Activated CD4-positive, alpha-beta T cell treated with anti-CD3 and anti-CD28 coated beads, Interleukin-10, Interleukin-2, amounts not matched to agents 100 ng/mL and 50 ng/mL, durations not matched to agents 16 hours and 8 hours (primary cell): ENCODE measurements around the gene SMURF2.
"Not testable (repeated sequence)": the region's sequence is repeated elsewhere in the genome, so short reads cannot be mapped to it uniquely, and the experiment has no call there.

Source experiments
- DNase-seq: peaks from one replicate; pipeline ENCODE4 v3.0.0-alpha.2; 2020

Gene SMURF2

DNA sequence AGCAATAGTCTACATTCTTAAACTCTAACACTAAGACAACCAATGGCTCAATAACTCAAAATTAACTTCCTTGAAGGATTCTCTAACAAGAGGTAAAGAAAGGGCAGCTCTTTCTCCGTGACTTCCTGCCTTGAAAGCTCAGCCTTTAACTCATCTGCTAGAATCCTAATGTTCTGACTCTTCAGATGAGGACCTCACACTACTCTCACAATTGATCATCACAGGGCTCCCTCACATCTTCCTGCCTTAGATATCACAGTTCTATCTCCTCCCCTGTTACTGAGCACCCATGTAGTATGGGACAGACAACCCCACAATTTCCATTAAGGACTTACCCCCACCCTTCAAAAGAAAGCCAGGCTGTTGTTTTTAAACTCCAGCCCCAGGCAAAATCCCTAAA is 33.5 kb downstream of the SMURF2 start:
- peak; percentile 87 for DNase-seq

DNA sequence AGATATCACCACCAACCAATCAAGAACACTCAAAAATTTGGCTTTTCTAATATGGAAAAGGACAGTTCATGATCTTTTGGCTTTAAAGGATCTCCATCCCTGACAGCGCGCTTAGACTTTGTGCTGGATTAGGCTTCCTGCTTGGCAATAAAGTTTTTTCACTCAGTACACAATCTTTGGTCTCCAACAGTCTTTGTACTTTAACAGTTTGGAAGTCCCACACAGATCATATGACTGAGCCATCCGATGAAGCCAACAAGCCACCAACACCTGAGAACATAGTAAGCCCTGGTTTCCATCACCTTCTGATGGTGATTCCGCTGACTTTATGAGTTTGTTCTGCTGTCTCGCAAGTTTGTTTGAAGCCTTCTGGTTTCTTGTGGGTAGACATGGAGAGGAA is 34.3 kb downstream of the SMURF2 start:
- DNase-seq: peak; percentile 28

DNA sequence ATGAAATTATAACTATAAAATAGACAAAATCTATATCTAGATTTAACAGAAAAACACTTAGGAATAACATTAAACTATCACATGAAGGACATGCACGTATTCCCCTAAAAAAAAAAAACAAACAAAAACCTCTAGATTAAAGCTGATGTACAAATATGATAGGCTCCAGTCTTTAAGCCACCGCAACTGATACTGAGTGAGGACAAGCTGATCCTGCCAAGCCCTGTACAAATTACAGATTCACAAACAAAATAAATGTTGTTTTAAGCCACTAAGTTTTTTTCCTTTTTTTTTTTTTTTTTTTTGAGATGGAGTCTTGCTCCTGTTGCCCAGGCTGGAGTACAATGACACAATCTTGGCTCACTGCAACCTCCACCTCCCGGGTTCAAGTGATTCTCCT is 35.3 kb downstream of the SMURF2 start:
- DNase-seq: no peak

DNA sequence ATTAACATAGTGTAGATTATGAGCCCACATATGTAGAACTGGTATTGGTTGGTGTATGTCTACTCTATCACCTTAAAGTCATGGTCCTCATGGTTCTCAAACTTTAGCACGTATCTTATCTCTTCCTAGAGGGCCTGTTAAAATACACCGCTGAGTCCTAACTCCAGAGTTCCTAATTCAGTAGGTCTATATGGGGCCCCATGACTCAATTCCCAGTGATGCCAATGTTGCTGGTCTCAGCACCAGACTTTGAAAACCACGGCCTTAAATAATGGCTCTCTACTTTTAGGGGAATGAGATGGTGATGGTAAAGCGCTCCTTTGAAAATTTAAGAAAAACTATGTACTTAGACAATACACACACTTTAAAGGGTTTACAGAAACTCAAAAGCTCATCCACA is 36.6 kb downstream of the SMURF2 start:
- no peak for DNase-seq

DNA sequence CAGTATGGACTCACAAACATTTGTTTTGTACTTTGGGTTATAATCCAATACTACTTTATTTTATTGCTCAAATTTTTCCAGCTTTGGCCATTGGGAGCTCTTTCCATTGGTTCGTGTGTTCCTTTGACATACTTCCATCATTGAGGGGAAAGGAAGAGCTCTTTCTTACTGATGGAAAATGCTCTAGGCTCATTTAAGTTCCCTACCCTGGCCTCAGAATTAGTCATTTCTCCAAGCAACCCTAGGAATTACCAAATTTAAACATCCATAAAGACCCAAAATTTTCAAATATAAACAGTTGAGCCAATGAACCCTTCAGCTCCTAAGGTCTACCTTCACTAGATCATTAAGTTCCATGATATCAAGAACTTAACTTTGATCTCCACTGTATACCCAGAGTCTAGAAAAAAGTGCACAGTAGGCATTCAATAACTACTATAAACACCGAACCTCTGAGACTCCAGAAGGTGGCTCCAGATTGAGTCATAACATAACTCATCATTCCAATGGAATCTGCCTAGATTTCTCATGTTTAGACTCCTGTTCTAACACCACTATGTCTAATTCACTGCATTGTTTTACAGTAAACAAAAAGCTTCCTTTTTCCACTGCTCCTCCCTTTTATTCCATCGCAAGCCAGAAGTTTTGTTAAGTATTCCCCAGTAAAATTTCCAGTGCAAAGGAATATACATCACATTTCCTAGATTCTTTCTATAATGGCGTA is 39.0 kb downstream of the SMURF2 start:
- no peak for DNase-seq

DNA sequence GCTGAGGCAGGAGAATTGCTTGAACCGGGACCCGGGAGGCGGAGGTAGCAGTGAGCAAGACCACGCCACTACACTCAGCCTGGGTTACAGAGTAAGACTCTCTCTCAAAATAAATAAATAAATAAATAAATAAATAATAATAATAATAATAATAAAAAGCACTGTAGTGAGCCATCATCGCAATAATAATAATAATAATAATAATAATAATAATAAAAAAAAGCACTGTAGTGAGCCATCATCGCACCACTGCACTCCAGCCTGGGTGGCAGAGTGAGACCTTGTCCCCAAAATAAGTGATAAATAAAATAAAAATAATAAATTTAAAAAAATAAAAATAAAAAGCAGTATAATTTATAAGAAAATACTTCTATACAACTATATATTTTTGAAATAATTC is 40.3 kb downstream of the SMURF2 start:
- no peak for DNase-seq

DNA sequence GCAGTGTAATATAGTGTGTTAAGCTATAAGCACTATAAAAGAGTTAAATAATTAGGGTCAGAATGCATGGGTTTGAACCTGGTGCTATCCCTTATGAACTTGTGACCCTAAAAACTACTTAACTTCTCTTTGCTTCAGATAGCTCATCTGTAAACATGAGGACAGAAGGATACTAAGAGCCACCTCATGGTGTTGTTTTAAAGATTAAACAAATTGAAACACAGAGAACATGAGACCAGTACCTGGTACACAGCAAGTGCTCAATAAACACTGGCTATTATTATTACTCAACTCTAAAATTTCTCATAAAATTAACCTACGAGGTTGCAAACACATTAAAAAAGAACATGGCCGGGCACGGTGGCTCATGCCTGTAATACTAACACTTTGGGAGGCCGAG is 43.3 kb downstream of the SMURF2 start:
- no peak for DNase-seq

DNA sequence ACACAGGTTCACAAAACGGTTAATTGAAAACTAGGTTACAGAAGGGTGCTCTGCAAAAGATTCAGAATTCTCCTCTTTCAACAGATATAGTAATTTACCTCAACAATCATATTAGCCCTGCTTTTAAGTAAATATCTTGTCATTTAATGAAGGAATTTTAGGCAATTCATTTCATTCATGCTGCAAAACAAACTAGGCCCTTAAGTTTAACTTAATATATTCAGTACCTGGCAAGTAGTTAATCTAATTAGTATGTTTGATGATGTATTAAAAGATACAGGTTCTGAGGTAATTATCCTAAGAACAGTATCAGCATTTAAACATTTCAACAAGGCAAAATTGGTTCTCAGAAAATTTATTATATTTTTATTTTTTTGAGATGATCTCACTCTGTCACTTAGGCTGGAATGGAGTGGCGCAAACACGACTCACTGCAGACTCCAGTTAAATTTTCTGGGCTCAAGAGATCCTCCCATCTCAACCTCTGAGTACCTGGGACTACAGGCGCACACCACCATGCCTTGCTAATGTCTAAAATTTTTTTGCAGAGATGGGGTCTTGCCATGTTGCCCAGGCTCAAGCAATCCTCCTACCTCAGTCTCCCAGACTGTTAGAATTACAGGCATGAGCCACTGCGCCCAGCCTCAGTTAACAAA is 44.9 kb downstream of the SMURF2 start:
- DNase-seq: no peak

DNA sequence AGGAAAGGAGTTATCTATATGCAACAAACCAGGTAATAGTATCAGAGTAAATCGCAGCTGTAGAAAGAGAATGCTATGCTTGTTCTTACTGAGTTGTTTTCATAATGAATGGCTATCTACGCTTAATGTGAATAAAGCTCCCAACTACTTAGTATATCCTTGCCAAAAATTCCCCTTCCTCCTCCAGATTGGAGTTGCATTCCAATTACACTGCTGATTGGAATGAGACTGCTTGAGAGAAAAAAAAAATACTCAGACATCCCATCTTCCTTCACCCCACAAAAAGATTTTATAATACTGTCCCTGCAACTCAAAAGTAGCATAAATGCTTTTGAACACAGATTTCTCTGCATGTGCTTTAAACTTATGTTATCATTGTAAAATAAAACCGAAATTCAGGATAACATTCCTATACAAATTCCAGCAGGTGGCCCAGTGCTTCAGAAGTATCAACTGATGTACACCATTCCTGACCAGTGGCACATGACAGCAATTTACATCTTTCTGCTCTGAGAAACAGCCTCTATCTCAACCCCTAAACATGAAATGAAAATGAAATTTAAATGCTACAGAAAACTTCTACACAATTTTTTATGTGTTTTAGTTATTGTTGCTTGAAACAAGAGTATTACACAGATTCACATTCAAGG is 47.0 kb downstream of the SMURF2 start:
- no peak for DNase-seq

DNA sequence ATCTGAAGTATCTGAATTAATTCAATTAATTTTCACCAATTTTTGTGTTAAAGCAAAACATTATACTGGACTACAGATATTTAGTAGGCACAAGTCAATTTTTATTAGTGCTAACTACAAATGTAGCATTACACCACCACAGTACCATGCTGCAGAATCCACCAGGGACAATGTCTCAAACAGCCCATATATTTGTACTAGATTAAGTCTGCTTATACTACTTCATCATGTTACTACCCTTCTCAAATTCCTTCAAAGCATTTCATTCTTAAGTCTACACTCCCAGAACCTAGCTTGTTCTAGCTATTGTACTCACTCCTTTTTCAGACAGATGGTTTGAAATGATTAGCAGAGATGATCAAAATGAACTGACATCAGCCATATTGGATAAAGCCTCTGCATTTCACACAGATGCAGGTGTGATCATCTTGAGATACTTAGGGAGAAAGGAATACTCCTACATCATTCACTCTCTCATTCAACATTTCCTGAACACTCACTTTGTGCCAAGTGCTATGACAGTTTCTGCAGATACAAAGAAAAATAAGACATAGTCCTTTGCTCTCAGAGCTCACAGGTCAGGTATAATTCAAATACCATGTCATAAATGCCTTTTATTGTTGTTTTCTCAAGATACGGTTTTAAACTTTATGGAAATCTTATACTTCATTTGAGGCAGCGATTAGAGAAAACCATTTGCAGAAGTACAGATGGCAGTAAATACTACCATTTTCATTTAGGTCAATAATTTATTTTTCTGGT is 47.7 kb downstream of the SMURF2 start:
- DNase-seq: no peak

DNA sequence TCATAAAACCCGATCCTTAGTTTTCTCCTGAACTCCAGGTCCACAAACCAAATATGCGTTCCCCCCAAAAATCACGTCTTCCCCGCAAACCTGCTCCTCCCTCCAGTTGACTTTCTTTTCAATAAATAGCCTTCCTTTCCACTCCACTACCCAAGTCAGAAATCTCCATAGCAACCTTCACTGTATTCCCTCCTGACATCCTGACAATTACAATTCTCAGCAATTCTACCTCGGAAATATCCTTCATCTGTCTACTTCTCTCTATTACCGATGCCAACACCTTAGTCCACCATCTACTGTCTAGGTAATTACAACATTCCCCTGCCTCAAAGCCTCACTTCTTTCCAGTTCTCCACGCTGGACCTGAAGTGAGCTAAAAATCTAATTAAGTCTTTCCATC is 50.7 kb downstream of the SMURF2 start:
- DNase-seq: no peak

DNA sequence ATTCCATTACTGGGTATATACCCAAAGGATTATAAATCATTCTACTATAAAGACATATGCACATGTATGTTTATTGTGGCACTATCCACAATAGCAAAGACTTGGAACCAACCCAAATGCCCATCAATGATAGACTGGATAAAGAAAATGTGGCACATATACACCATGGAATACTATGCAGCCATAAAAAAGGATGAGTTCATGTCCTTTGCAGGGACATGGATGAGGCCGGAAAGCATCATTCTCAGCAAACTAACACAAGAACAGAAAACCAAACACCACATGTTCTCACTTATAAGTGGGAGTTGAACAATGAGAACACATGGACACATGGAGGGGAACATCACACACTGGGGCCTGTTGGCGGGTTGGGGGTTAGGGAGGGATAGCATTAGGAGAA is 51.9 kb downstream of the SMURF2 start:
- DNase-seq: not testable (repeated sequence)

DNA sequence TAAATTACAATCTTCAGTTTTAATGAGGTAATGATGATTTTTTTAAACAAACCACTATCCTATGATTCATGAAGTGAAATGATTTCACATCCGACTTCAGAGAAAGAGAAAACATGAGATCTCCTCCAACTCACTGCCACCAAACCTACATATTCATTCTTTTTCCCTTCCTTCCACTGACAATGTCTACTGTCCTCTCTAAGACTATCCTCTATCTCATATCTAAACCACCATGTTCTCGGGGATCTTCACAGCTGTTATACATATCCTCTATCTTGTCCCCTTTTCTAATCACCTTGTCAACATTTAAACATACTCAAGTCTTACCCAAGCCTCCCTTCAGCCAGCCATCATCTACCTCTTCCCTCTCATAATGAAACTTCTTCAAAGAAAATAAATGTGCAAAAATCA is 53.5 kb downstream of the SMURF2 start:
- DNase-seq: peak; percentile 53

DNA sequence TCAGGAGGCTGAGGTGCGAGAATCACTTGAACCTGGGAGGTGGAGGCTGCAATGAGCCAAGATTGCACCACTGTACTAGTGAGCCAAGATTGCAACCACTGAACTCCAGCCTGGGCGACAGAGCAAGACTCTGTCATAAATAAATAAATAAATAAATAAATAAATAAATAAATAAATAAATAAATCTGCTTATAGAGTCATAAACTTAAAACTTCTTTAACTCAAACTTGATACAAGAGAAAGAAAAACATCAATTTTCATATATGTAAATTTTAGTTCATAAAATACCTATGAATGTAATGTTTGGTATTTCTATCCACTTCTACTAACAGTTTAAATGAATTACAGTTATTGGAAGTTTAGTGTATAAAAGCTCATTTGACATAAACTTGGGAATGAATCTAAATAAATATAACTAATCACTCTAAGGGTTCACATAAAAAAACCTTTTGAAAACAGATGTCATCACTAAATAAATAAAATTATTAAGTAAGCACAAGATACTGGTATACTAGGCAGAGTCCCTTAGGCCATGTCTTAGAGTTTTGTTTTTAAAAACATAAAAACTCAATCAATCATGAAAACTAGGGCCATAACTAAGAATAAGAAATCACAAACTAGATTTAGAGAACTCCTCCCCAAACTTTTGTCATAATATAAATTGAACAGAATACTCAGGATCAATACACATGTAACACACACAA is 54.1 kb downstream of the SMURF2 start:
- no peak for DNase-seq

DNA sequence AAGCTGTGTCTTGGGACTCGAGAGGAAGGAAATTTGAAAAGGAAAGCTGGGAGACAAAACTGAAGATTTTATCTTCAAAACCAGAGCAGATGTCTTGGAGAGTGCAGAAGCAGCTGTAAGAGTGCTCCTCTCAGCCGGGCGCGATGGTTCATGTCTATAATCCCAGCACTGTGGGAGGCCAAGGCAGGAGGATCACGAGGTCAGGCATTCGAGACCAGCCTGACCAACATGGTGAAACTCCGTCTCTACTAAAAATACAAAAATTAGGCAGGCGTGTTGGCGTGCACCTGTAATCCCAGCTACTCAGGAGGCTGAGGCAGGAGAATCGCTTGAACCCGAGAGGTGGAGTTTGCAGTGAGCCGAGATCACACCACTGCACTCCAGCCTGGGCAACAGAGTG is 57.6 kb downstream of the SMURF2 start:
- not testable (repeated sequence) for DNase-seq

DNA sequence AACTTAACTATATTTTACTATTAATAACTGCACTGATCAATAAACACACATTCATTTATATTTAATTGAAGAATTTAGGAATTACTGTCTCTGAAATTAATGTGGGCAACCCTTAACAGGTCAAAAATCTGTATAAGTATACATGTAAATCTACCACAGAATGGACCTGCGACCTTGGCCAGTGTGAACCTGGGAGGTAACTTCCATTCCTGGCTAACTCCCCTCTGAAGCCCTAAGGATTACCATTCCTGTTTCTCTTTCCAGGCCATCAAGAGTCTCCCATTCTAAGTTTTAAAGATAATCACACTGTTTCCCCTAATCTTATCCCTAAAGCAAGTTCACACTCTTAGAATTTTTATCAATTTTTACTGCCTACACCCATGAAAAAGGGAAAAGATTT is 58.1 kb downstream of the SMURF2 start:
- DNase-seq: no peak

DNA sequence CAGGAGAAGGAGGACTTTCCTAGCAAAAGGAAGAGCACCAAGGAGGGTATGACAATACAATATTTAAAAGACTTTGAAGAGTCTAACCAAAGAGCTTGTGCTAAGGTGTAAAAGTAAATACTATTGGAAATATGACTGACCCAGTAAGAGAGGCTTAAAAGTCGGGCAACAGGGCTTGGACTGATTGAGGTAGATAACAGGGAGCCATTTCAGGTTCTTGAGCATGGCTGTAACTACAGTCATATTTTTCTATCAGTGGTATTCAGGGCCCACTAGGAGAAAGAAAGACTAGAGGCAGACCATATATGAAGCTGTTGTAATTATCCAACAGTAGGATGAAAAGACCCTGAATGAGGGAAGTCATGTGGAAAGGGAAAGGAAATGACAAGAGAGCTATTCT is 62.3 kb downstream of the SMURF2 start:
- DNase-seq: no peak

DNA sequence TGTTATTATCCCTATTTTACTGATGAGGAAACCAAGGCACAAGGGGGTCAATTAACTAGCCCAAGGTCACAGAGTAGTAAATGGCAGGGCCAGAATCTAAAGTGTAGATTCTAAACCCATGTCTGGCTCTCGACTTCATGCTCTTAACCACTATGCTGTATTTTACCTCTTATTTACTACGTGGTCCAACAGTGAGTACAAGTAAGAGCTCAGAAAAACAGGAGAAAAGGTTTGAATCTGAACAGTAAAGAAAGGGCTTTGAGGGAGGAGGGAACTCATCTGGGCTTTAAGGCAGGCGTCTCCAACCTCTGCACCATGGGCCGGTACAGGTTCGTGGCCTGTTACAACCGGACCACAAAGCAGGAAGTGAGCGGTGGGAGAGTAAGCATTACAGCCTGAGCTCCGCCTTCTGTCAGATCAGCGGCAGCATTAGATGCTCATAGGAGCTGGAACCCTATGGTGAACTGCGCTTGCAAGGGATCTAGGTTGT is 62.9 kb downstream of the SMURF2 start:
- DNase-seq: peak; percentile 75

DNA sequence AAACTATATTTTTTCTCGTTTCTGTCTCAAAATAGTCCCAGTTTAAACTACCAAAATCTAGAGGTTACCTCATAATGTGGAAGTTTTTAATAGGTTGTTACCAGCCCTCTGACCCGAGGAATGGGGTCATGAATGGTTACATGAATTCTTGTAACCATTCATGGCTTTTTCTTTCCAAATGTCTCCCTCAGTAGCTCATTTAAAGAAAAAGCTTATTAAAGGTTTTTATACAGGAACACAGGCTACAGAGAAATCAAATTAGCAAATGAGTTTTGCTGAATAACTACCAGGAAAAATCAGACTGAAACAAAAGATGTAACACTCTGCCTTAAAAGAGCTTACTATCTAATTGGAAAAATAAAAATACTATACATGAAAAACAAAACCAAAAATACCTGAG is 63.4 kb downstream of the SMURF2 start:
- no peak for DNase-seq

DNA sequence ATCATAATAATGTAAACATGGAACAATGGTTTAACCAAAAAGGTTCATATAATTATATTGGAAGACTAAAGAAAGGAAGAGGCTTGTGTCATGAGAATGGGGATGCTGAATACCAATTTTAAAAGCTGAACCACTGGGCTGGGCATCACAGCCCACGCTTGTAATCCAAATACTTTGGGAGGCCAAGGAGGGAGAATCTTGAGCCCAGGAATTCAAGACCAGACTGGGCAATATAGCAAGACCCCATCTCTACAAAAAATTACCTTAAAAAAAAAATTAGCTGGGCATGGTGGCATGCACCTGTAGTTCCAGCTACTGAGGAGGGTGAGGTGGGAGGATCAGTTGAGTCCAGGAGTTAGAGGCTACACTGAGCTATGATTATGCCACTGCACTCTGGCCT is 65.1 kb downstream of the SMURF2 start:
- DNase-seq: no peak

DNA sequence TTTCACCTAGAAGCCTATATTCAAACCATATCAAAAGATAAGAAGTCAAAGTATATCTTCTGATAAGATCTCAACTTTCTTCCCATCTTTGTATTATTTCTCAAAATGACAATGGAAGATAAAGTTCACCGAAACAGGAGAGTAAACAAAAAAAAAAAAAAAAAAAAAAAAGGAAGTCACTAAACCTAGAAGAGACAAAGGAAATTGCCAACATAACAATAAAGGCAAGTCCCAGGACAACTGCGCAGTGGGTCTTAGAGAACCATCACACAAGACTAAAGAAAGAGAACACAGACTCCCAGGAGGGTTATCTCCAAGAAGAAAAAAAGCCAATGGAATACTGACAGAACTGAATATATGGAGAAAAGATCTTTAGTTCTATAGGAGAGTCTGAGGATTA is 65.7 kb downstream of the SMURF2 start:
- DNase-seq: no peak

DNA sequence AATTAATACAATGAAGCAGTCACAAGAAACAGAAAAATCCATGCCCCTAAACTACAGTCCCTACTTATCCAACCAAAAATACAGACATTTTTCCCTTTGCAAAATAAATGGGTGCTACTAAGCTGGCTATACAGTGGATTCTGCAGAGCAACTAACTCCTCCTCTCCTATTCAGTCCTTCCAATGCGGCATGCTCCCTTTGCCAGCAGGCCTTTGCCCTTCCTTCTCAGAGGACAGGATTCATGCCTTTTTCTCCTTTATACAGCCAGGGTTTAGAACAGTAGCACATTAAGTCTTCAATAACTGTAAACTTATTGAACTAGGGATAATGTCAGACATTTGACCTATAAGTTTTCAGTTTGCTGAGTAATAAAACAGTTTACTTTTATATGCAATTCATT is 70.2 kb downstream of the SMURF2 start:
- no peak for DNase-seq

DNA sequence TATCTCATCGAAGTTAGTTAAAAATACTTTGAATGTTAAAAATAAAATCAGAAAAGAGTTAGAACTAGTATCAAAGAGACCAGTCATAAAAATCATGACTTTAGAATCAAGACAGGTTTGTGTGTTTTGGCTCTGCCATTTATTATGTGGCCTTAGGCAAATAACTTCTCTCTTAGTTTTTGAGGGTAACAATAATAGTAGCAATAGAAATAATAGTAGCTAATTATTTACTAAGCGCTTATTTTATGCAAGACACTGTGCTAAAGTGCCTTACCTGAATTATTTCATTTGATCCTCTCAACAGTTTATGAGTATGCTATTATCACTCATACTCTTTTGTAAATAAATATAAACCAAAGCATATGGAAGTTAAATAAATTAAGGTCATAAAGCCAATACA is 77.0 kb downstream of the SMURF2 start:
- DNase-seq: no peak
